GM18511 (cell line): ENCODE measurements around the gene SMPDL3A.
"Not testable (repeated sequence)": the region's sequence is repeated elsewhere in the genome, so short reads cannot be mapped to it uniquely, and the experiment has no call there.

Experiments
- ATAC-seq: cut with Tn5 transposase; IDR thresholded peaks from one replicate; pipeline ENCODE4 v1.9.1; 2021; ENCODE audit warnings: mild to moderate bottlenecking, moderate library complexity; ENCODE audit not compliant: unreplicated experiment

The SMPDL3A gene, protein sequence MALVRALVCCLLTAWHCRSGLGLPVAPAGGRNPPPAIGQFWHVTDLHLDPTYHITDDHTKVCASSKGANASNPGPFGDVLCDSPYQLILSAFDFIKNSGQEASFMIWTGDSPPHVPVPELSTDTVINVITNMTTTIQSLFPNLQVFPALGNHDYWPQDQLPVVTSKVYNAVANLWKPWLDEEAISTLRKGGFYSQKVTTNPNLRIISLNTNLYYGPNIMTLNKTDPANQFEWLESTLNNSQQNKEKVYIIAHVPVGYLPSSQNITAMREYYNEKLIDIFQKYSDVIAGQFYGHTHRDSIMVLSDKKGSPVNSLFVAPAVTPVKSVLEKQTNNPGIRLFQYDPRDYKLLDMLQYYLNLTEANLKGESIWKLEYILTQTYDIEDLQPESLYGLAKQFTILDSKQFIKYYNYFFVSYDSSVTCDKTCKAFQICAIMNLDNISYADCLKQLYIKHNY

DNA sequence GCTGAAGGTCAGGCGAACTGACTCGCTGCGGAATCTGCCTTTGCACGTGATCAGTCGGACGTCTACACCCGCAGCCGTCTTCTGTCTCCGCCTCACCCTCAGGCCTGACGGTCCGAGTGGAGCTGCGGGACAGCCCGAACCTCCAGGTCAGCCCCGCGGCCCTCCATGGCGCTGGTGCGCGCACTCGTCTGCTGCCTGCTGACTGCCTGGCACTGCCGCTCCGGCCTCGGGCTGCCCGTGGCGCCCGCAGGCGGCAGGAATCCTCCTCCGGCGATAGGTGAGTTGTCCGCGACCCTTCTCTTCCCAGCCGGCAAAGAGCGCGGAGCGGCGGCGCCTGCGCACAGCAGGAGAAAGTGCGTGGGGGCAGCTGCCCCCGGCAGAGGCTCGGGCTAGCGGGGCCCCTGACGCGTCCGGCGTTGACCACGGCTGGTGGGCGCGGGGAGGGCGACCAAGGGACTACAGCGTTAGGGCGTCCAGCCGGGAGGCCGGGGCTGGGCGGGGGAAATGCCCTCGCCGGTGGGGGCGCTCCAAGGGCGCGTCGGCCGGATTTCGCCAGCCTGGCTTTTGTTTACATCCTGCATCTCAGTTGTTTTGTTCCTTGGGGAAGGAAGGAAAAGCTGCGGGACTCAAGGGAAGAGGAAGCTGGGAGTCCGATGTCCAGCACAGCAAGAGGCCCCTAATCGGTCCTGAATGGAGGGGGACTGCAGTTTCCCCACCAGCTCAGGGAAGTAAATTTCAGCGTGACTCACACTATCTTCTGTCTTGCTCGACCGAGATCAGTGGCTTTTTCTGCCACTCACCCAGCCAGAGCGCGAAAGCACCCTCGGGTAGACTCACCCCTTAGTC lies at the start of gene SMPDL3A:
SMPDL3A (plus strand) TSS at position 77 of the 846 bp plus-strand sequence; CDS start at position 166, 89 bp downstream.
- peak; percentile 70 for ATAC-seq

DNA sequence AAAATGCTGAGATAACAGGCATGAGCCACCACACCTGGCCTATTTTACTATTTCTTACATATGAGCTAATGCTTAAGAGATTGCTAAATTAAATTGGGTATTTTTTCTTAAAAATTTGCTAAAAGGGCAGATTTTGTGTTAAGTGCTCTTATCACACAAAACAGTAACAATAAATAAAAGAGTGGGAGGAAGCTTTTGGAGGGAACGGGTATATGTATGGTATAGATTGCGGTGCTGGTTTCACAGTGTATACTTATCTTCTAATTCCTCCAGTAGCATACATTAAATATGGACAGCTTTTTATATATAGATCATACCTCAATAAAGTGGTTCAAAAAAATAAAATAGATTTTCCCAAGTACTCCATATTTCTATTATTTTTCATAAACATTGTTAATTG lies 49.0 kb upstream of the SMPDL3A start:
- ATAC-seq, result no peak

DNA sequence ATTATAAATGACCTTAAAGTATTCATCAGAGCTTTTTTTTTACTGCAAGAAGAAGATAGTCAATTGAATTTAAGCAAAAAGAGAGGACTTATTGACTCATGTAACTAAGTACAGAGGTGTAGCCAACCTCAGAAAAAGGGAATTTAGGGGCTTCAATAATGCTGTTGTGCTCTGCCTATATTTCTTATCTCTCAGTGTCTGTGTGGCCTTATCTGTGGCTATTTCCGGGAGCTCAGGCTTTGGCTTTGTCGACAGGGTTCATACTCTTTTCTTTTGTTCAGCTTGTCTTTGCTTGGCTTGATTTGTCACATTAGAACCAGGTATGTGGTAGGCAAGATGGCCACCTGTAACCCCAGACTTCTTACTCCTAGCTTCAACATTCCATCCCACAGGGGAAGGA lies 48.1 kb upstream of the SMPDL3A start:
- no peak for ATAC-seq

DNA sequence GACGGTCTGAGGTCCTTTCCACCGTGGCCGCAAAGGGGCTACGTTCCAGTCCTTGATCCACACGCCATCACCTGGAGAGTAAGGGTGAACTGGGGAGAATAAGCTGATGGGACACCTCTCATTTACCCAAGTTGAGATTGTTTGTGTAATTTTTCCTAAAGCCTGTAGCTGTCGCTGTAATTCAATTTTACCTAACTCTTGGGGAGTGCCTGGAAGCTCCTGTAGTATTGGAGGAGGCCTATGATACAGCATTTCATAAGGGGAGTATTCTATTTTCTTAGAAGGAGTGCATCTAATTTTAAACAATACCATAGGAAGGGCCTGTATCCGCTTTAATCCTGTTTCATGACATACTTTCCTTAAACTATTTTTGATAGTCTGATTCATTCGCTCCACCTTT lies 44.8 kb upstream of the SMPDL3A start:
- not testable (repeated sequence) for ATAC-seq

DNA sequence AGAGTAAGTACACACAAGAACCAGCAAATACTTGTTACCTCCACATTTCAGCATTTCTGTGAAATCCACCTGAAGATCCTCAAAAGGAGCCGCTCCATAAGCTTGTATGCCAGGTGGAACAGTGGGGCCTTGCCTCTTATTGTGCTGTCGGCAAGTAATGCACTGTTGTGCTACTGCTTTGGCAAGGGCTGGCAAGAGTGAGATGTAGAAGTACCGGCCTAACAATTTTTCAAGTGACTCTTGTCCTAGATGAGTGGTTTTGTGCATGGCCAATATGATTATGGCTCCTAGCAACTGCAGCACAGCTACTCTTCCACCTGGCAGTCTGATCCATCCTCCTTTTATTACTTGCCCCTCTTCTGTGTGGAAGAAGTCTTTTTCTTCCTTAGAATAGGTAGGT lies 44.2 kb upstream of the SMPDL3A start:
- not testable (repeated sequence) for ATAC-seq

DNA sequence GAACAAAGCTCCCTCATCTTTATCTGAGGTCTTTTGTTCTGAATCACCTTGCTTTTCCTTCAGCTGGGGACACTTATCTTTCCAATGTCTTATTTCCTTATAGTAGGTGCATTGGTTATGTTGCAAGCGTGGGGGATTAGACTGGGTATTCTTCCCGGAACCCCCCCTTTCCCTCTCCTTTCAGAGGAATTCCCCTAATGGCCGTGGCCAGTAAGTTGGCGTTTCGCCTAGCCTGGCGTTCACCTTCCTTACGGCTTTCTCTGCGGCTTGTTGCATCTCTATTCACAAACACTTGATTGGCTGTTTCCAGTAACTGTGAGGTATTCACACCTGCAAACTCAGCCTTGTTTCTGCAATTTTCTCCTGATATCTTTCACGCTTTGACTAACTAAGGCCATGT lies 42.4 kb upstream of the SMPDL3A start:
- no peak for ATAC-seq

DNA sequence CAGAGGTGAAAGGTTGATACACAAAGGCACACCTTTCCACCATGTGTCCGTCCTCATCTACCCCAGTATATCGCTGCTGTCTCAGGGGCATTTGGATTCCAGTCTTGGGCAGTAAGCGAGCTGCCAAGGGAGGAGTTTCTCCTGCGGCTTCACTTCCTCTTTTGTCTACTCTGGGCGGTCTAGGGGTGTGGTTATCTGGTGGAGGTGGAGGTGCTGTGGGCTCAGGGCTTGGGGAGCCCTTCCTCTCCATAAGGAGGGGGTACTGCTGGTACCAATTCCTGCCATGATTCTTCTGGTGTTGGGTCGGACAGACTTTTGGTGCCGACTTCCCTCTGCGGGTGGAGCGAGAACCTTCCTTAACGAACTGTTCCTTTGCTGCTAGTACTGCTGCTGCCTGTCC lies 41.5 kb upstream of the SMPDL3A start:
- no peak for ATAC-seq

DNA sequence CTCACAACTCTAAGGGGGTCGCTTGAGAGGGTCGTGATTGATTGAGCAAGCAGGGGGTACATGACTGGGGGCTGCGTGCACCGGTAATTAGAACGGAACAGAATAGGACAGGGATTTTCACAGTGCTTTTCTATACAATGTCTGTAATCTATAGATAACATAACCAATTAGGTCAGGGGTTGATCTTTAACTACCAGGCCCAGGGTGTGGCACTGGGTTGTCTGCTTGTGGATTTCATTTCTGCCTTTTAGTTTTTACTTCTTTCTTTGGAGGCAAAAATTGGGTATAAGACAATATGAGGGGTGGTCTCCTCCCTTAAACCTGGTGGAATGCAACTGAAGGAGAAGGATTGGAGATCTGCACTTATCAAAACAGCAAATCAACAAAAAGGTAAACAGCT lies 40.1 kb upstream of the SMPDL3A start:
- not testable (repeated sequence) for ATAC-seq

DNA sequence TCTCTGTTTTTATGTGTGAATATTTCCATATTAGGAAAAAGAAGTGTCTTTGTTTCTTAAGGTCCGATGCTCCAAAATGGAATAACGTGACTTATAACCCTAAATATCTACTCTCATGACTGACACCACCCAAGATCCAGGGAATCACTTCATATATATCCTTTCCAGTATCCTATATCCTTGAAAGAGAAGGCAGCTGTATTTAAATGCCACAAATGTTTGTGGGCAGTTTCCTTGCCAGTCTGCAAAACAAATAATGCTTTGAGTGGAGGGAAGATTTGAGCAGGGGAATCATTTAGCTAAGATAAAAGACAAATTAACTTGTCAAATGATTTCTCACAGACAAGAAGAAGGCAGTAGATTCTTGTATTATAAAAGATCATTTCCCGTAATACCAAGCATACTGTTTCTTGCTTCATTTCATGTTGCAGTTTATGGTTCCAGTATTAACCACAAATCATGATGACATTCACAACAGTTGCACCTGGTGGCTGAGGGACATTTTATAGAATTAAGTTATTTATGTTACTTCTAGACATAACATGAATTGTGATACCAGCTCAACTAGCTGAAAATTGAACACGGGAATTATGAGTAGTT lies 39.5 kb upstream of the SMPDL3A start:
- no peak for ATAC-seq

DNA sequence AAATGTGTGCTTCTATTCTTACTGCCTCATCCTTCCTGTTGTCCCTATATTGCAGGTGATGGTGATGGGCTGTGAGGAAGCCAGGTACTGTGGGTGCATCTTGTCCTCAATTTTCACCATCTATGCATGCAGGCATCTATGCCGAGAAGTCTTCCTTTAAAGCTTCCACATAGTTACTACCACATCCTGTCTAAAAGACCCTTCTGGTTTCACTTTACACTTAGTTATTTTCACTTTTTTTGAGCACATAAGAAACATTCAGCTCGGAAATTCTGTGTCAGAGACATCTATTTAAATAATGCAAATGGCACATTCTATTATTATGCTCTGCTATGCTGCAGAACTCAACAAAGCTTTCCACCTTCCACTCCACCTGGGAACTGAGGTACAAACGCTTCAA lies 37.7 kb upstream of the SMPDL3A start:
- peak; percentile 90 for ATAC-seq

DNA sequence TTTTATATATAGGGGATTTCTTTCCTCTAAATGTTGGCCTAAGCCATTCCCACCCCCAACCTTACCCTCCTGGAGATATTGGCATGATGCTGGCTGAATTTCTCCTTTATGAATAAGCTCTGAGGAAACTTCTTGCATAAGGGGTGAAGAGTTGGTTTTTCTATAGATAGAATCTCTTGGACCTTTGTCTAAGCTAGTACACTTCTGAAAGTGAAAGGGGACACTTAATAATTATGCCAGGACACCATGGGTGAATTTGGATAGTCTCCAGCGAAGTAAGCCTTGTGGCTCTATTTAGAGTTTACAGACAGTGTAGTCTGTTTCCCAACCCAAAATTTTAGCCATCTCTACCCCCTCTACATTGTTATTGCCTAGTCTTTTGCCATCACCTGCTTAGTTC lies 36.6 kb upstream of the SMPDL3A start:
- no peak for ATAC-seq

DNA sequence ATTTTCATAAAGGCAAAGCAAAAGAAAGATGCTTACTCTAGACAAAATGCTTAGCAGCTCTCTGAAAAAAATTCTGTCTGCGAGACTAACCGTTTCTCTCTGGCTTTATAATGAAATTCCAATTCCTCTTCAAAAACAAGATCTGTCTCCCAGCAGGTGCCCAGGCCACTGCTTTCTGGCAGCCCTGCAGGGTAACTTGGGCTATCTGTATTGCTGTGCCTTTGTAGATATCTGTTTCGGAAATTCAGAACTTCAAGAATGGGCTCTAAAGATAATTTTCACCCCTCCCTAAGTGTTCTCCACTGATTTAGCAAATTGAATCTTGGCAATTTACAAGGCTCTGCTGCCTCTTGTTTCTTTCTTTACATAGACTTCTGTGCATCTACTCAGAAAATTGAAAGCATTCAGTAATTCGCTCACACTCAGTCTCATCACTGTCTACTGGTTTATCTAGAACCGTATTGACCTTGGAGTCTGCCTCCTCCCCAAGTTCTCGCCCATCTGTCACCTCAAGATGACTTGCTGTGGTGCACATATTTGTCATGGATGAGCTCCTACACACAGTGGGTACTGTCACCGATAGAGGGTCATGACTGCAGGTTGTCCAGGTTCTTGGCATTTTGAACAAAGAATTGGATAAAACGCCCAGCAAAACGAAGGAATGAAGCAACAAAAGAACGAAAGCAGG lies 35.9 kb upstream of the SMPDL3A start:
- ATAC-seq, result no peak

DNA sequence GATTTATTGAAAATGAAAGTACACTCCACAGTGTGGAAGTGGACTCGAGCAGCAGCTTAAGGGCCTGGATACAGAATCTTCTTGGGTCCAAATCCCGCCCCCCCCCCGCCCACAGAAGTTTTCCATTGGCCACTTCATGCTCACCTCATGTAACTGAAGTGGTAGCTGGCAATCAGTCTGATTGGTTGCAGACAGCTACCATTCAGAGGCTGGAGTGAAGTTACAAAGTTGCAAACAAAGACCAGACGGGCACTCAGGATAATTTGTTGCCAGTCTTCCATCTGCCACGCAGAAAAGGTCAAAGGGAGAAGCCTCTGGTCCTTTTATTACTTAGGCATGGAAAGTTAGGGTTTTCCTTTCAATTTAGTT lies 35.4 kb upstream of the SMPDL3A start:
- no peak for ATAC-seq

DNA sequence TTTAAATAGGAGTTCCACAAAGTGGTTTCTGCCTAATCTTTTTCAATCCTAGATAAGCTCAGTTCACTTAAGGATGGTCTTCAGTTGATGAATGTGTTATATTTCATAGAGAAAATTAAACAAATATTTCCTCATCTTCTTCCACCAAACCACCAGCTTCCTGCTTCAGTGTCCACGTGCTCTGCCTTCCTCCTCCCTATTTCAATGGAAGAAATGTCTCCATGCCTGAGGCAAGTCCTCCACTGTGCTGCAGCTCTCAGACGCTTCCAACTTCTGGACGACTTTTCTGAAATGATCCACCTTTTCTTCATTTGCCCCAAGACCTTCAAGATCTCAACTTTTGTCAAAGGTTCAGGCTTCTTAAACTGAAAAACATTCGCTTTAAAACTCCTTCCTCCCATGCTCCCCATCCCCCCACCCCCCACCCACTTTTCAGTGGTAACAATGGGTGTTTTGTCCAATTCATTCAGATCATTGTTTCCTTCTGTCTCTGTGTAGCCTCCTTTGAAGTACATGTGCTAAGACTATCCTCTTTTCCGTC lies 34.8 kb upstream of the SMPDL3A start:
- ATAC-seq, result no peak

DNA sequence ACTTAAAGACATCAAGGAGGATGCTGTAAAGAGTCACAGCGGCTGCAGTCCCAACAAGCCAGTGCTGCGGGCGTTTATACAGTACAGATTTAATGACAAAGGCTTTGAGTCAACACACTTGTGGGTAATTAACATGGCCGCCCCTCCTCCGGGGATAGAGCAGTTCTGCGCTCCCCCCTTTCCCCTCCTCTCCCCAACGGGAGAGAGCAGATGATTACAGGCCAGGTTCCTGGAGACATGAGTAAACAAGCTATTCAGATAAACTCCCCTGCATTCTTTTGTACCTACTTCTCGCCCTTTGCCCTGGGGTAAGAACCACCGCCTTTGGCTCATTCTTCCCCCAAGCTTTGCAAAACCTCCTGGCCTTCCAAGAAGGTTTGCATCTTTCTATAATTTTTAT lies 33.2 kb upstream of the SMPDL3A start:
- no peak for ATAC-seq

DNA sequence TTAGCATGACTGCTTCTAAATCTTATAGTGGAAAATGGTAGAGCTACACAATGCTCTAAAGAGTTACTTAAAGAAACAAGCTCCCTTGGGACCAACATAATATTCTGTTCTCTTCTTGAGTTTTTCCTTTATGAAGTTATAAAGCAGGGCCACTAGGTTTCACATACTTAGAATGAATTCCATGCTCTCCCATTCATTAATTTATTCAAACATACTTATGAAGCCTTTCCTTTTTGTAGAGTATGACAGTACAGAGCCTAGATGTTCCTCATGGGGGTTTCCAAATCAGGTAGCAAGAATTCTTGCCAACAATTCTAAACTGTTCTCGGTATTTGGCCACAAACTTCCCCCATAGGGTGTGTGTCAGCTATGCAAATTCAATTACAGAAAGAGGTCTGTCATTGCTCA lies 30.1 kb upstream of the SMPDL3A start:
- peak; percentile 100 for ATAC-seq

DNA sequence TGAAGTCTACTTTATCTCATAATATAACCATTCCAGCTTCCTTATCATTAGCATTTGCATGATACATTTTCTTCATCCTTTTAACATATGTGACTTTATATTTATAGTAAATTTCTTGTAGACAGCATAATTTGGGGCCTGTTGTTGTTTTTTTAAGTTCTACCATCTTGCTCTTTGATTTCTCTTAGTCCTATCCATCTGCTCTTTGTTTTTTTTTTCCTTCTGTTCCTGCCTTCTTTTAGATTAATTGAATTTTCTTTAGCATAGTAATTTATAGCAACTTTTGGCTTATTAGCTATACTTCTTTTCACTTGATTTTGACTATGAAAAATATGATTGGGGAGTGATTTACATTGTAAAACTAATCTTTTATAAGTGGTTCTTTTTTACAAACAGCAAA lies 28.7 kb upstream of the SMPDL3A start:
- ATAC-seq, result no peak

DNA sequence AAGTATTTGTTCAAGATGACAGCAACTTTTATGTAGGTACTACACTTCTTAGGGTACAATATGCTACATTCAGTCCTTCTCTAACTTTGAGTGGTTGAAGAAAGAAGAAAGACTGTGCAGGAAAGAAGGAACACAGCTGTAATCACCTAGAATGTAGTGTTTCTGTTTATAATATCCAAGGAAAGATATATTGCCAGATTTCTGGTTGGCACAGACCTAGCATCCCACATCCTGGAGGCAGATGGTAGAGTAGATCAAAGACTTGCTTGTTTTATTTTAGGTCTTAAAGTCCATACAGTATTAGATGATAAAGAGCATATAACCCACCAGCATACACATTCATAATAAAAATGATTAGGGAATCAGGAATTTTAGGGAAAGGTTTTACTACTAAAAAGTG lies 22.8 kb upstream of the SMPDL3A start:
- ATAC-seq, result no peak

DNA sequence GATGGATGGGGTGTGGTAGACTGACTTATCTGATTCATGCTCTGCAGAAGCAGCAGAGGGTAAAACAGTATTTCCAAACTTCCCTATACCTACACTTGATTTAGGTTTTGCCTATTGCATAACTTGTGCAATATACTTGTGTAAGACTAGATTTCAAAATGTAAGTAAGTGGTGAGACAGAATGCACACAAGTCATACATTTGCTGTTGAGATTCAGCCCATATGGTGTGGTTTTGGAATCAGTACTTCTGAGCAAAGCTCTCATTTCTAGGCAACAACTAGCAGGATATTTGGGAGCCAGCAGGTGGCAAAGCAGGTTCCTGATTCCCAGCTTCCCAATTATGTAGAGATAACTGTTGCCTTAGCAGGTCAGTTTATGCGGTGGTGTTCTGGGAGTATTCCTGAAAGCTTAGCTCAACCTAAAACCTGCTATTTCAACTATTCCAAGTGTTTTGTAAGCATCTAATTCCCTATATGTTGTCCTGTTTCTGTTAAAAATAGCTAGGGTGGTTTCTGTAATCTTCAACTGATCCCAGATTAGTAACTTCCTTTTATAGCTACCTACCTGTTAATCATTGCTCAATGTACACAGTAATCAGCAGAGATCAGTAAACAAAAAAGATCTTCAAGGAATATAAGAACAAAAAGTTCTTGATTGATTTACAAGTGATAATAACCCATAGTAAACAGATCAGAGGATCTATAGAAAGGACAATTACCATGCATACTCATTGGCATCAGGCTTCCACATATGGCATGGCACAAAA lies 18.0 kb upstream of the SMPDL3A start:
- no peak for ATAC-seq
